LNCaP clone FGC (cell line): Measurements from ENCODE around the gene WDR7.

ENCODE experiments used
- DNase-seq: peaks from one replicate; pipeline ENCODE4 v3.0.0-alpha.2; 2011; ENCODE audit warnings: low read depth
- H3K4me3 ChIP-seq: 2 replicates; pipeline ENCODE4 v1.5.1; 2011; ENCODE audit warnings: mild to moderate bottlenecking, low read depth, low read length, control low read depth
- CTCF ChIP-seq: IDR thresholded peaks from 2 replicates; pipeline ENCODE4 v1.5.1; 2012; ENCODE audit warnings: mild to moderate bottlenecking; ENCODE audit not compliant: control insufficient read depth, insufficient read depth; ENCODE audit errors: extremely low read depth

WDR7 gene

GRCh38 chr18:56787390-56787789 is 136.2 kb downstream of the WDR7 start:
- DNase-seq, result no peak
- no peak for TF ChIP-seq CTCF
- no peak overlapping the region for H3K4me3 ChIP-seq

GRCh38 chr18:56789004-56789888 is 138.1 kb downstream of the WDR7 start:
- DNase-seq, result peak; percentile 6
- no peak overlapping the region for H3K4me3 ChIP-seq
- TF ChIP-seq CTCF, result peak; percentile 59

- TF ChIP-seq CTCF, result no peak
- DNase-seq, result no peak
- H3K4me3 ChIP-seq, result no peak overlapping the region
These were observed 138.7 kb downstream of the WDR7 start for GRCh38 chr18:56789889-56790180.

- no peak for TF ChIP-seq CTCF
- peak; percentile 15 for DNase-seq
- no peak overlapping the region for H3K4me3 ChIP-seq
These were observed 144.2 kb downstream of the WDR7 start for GRCh38 chr18:56795381-56795780.

GRCh38 chr18:56799756-56800155 is 148.6 kb downstream of the WDR7 start:
- no peak for TF ChIP-seq CTCF
- H3K4me3 ChIP-seq, result no peak overlapping the region
- DNase-seq, result no peak

- DNase-seq, result no peak
- no peak overlapping the region for H3K4me3 ChIP-seq
- no peak for TF ChIP-seq CTCF
These were observed 151.9 kb downstream of the WDR7 start for GRCh38 chr18:56803051-56803450.

- H3K4me3 ChIP-seq, result no peak overlapping the region
- TF ChIP-seq CTCF, result no peak
- no peak for DNase-seq
These were observed 153.2 kb downstream of the WDR7 start for GRCh38 chr18:56804395-56804794.
